Measurements from ENCODE around the gene NUBPL. TPM values are rescaled to one million over a fixed set of nuclear protein-coding genes. Genes with fewer than 3 reads are reported as not detected.
A peak's percentile ranks its signal among the peaks of the same experiment; 100 is the strongest.
"Not testable (repeated sequence)": the region's sequence is repeated elsewhere in the genome, so short reads cannot be mapped to it uniquely, and the experiment has no call there.

NUBPL gene
- total RNA-seq, 1 experiment from 2014 or later, result 9.8 TPM

- no peak for DNase-seq (ENCODE audit: low spot score)
Measured at GRCh38 chr14:31740688-31741087, 179.5 kb downstream of the NUBPL start.

DNA sequence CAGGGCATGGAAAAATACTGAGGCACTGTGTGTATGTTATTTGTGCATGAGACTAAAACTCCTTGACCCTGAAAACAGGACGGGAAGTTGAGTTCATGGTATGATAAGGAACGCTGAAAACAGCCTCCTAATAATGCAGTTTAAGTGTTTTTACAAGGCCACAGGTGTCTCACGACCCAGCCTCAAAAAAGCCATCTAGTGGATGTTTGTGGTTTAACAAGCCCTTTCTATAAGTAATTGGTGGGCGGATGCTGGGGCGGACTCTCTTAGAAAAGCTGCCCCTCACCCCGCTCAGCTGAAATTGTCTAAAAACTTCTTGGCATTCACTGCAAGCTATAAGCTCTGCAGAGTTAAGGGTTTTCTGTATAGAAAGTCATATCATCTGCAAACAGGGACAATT is 184.5 kb downstream of the NUBPL start:
- DNase-seq (ENCODE audit: low spot score), result no peak

- no peak for DNase-seq (ENCODE audit: low spot score)
Measured at GRCh38 chr14:31746326-31746725, 185.1 kb downstream of the NUBPL start.

GRCh38 chr14:31749275-31749674 is 188.1 kb downstream of the NUBPL start:
- no peak for DNase-seq (ENCODE audit: low spot score)

- not testable (repeated sequence) for DNase-seq (ENCODE audit: low spot score)
Measured at GRCh38 chr14:31751047-31751446, 189.8 kb downstream of the NUBPL start.

DNA sequence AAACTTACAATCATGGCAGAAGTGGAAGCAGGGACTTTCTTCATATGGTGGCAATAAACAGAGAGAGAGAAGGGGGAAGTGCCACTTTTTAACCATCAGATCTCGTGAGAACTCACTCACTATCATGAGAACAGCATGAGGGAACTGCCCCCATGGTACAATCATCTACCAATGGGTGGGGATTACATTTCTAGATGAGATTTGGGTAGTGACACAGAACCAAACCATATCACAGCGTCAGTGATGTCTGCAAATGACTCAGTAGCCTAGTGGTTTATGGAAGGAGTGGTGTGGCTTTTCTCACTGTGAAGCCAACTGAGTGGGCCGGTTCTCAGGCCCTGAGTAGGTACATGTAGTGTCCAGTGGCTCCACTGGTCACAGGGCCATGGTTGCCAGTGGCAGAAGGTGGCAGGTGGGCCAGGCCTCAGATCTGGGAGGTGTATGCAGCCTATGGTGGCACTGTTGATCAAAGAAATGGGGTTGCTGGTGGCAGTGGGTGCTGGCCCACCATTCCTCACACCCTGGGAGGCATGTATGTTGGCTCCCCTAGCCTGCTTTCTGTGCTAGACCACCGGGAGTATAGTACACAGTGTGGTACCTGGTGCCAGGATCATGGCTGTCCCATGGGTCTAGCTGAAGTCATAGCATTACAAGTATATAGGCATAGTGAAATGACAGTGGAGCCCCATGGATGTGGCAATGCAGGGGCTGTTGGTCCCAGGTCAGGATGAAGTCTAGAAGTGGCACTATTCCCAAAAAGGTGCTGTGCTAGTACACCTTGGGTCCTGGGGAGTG is 191.9 kb downstream of the NUBPL start:
- no peak for DNase-seq (ENCODE audit: low spot score)

DNA sequence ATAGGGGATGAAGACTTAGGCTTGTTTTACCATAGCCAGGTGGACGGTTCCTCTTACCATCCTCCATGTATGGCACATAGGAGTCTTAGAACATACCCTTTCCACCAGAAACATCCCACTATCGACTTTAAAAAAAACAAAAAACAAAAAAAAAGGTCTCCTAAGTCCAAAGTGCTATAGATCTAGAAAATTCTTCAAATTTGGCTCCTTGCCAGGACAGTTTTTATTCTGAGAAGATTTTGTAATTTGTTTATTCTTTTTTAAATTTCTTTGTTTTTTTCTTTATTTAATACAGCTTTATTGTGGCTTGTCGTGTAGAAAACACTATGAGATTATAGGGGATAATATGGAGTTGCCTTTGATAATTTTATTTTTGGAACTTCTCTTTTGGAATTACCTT is 197.7 kb downstream of the NUBPL start:
- no peak for DNase-seq (ENCODE audit: low spot score)

DNA sequence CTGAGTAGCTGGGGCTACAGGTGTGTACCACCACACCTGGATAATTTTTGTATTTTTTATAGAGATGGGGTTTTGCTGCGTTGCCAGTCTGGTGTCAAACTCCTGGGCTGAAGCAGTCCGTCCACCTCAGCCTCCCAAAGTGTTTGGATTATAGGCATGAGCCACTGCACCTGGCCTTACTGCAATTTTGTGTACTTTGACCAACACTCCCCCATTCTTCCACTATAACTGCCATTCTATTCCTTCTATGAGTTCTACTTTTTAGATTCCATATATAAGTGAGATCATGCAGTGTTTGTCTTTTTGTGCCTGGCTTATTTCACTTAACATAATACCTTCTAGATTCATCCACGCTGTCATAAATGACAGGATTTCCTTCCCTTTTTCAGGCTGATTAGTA is 199.1 kb downstream of the NUBPL start:
- no peak for DNase-seq (ENCODE audit: low spot score)

- no peak for DNase-seq (ENCODE audit: low spot score)
Measured at GRCh38 chr14:31761325-31761724, 200.1 kb downstream of the NUBPL start.

DNA sequence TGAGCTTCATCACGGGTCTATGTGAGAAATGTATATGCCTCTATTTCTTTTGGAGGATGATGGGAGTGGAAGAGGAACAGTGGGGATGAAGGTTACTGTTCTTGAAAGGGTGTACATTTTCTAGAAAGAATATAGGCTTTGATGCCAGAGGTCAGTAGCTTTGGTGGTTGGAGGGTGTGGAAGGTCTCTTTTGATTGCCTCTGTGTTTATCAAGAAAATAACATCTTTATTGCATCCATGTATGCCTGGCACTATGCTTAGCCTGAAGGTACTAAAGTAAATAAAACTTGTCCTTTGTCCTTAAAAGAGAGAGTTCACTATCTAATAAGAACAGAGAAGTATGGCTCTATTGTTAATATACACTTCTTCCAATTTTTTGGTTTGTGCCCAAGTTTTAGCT is 201.8 kb downstream of the NUBPL start:
- DNase-seq (ENCODE audit: low spot score), result no peak

DNA sequence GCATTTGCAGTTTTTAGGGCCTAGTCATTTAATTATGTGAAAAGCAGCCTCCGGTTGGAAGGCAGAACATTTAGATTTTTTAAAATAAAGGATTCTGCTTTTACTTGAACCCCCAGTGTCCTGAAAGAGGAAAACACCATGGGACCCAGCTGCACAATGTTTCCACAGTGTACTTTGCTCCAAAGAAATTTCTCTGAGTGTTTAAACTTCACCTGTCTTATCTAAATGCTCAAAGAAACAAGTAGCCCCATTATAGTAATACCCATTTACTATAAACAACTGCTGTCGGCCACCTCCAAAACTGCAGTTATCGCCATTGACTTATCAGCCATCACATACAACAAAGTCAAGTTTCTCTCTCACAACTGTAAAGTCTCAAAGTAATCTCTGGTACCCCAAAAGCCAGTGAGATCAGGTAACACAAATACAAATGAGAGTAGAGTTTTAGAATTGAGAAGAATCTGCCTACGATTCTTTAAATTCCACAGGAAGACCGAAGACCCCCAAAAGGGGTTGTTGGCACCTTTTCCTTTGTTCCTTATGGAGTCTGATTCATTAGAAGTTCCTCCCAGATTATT is 205.2 kb downstream of the NUBPL start:
- DNase-seq (ENCODE audit: low spot score), result no peak

GRCh38 chr14:31768355-31768754 is 207.2 kb downstream of the NUBPL start:
- no peak for DNase-seq (ENCODE audit: low spot score)

GRCh38 chr14:31770271-31770670 is 209.1 kb downstream of the NUBPL start:
- DNase-seq (ENCODE audit: low spot score), result no peak

GRCh38 chr14:31774567-31774966 is 213.4 kb downstream of the NUBPL start:
- DNase-seq (ENCODE audit: low spot score), result no peak

DNA sequence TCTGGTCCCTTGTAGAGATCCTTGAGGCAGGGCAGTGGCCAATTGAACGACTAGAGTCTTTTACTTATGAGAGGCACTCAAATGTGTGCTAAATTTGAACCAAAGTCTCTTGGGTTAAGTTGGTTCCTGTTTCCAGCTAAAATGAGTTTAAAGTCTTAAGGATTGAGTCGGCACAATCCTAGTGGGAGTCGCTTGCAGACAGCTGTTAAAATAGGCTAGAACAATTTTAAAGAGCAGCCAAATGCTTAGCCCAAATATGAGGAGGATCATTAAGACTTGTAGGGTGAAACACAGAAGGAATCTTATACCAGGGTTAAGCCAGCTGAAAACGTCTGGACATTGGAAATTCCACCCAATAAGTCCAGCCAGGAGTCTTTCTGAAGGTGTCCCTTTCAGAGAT is 216.1 kb downstream of the NUBPL start:
- no peak for DNase-seq (ENCODE audit: low spot score)

DNA sequence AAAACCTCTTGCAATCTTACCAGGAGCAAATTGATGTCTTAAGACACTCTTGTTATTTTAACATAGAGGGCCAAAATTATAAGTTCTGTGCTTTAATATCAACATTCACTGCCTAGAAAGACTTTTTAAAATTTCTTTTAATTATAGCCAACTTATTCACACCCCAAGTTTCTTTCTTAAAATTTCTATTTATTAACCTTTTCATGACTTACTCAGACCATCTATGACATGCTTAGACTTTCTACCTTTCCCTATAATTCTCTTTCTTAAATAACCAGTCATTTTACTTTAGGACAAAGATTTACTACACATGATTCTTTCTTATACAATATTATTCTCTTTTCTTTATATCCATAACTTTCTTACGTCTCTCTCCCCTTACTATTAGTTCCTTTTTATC is 220.4 kb downstream of the NUBPL start:
- peak; percentile 1 for DNase-seq (ENCODE audit: low spot score)

GRCh38 chr14:31785574-31785973 is 224.4 kb downstream of the NUBPL start:
- DNase-seq (ENCODE audit: low spot score), result no peak

DNA sequence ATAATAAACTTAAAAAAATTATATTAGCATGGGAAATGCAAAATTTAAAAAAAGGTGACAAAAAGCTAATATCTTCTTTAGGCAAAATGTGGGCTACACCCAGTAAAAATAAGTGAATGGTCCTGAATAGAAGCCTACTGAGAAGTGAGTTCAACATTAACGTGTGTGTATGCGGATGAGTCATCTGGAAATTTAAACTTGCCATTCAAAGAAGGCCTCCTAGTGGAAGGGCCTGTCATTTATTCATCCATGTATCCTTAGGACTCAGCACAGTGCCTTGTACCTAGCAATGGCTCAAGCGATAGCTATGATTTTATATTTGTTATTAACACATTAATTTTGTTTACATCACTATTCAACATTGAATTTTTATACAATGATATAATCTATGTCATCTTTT is 226.2 kb downstream of the NUBPL start:
- no peak for DNase-seq (ENCODE audit: low spot score)

DNA sequence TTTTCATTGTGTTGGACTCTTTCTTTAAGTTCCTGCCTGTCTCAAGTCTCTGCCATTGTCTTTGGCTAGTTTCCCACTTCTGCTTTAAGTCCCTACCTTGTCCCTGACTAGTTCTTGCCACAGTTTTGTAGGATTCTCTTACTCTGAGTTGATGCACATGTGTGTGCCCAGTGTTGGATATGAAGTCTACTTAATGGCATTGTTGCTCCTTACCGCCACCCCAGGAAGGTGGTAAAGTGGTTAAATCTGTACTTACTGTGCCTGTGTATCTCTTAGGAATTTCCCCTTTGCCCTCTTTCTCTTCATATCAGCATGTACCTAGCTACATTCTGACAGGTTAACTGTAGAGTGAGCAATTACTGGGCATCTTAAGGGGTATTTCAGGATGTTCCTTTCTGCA is 227.1 kb downstream of the NUBPL start:
- no peak for DNase-seq (ENCODE audit: low spot score)

DNA sequence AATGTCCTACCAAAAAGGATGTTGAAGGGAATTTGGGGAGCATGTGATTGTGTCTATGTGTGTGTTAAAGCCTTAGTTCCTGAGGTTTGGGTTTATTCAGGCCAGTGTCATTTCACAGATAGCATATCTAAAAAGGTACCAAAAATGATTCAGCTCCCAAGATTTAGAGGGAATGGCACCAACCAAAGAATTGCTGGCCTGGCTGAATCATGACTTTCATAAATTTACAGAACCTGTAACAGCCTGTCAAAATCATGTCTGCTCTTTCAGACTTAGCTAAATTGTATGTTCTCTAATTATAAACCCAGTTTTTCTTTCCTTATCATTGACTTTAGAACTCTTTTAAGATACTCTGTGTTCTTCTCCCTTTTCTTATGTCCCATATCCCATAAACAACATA is 231.5 kb downstream of the NUBPL start:
- no peak for DNase-seq (ENCODE audit: low spot score)

DNA sequence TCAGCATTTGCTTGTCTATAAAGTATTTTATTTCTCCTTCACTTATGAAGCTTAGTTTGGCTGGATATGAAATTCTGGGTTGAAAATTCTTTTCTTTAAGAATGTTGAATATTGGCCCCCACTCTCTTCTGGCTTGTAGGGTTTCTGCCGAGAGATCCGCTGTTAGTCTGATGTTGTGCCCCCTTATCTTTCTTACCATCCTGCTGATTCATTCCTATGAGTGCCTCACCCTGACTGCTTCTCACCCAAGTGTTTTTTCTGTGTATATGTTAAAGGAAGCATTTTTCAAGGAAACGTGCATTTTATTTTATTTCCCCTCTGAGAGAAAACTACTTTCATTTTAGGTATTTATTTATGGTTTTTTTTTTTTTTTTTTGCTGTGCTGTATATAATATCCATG is 236.7 kb downstream of the NUBPL start:
- DNase-seq (ENCODE audit: low spot score), result not testable (repeated sequence)

- DNase-seq (ENCODE audit: low spot score), result no peak
Measured at GRCh38 chr14:31802838-31803237, 241.6 kb downstream of the NUBPL start.

- no peak for DNase-seq (ENCODE audit: low spot score)
Measured at GRCh38 chr14:31806249-31806648, 245.0 kb downstream of the NUBPL start.

Measured in A172 (cell line).